Spleen (tissue), 7 donors: Measurements from ENCODE around the gene MB.

Source experiments
- POLR2A ChIP-seq, 3 donors: fragments of 450-650 bp; IDR thresholded peaks; one replicate each; pipeline ENCODE4 v1.5.1; 2017; ENCODE audit warnings: antibody characterized with exemption in 3 of 3, mild to moderate bottlenecking in 1 of 3
- TF ChIP-seq, protein P1 (sequence below), 11 experiments: fragments of 200-600 bp in 7 of 11; fragments of 450-650 bp in 4 of 11; sonication (generic) in 4 of 11; IDR thresholded peaks in 8 of 11; conservative IDR thresholded peaks in 3 of 11; 1 replicate in 7 of 11; 2 replicates in 4 of 11; pipeline versions ENCODE4 v1.4.0 to v1.8.0; 2016 to 2021; ENCODE audit warnings: antibody characterized with exemption in 11 of 11, inconsistent platforms in 4 of 11, mild to moderate bottlenecking in 1 of 11
- donor health status: DM: no; HTN: no; CAD: no; lungs with moderate emphysema.
- donor health status: DM: no; HTN: no; CAD: no.
- donor health status: DM: no; HTN: no; CAD: no.

DNA sequence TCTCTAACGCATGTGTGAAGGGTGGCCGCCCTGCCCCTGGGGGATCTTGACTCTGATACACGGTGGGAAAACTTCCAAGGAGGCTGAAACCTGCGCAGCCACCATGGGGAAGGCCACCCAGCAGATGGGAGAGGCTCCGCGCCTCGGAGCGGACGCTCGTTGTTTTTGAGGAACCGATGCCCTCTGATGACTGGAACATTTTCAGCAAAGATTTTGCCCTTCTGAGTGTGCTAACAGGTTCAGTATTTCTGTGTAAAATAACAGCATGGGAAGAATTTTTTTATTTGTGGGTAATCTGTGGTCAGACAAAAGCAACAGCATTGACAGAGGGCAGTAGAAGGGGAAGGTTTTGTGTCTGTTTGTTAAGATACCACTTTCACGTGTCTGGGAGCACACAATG is 16.7 kb downstream of the MB start:
- TF ChIP-seq, protein P1, sequence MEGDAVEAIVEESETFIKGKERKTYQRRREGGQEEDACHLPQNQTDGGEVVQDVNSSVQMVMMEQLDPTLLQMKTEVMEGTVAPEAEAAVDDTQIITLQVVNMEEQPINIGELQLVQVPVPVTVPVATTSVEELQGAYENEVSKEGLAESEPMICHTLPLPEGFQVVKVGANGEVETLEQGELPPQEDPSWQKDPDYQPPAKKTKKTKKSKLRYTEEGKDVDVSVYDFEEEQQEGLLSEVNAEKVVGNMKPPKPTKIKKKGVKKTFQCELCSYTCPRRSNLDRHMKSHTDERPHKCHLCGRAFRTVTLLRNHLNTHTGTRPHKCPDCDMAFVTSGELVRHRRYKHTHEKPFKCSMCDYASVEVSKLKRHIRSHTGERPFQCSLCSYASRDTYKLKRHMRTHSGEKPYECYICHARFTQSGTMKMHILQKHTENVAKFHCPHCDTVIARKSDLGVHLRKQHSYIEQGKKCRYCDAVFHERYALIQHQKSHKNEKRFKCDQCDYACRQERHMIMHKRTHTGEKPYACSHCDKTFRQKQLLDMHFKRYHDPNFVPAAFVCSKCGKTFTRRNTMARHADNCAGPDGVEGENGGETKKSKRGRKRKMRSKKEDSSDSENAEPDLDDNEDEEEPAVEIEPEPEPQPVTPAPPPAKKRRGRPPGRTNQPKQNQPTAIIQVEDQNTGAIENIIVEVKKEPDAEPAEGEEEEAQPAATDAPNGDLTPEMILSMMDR (IDR thresholded peaks at IDR 0.05 in 8 of 11, conservative IDR thresholded peaks at IDR 0.05 in 3 of 11) = no peak
- TF ChIP-seq POLR2A (IDR thresholded peaks at IDR 0.05) = no peak
